Mucosa of stomach (tissue), 1 donor: ENCODE measurements around the gene AQP12A.

Source experiments
- H3K27me3 ChIP-seq: one replicate; pipeline ENCODE4 v1.7.0; 2013; ENCODE audit warnings: mild to moderate bottlenecking, low read length; ENCODE audit not compliant: control insufficient read depth, insufficient read depth
- H3K36me3 ChIP-seq: one replicate; pipeline ENCODE4 v1.7.0; 2013; ENCODE audit warnings: low read length; ENCODE audit not compliant: control insufficient read depth, insufficient read depth
- H3K4me1 ChIP-seq: one replicate; pipeline ENCODE4 v1.7.0; 2013; ENCODE audit warnings: mild to moderate bottlenecking, low read length; ENCODE audit not compliant: control insufficient read depth, insufficient read depth
- H3K4me3 ChIP-seq: one replicate; pipeline ENCODE4 v1.7.0; 2013; ENCODE audit warnings: low read length
- H3K9ac ChIP-seq: one replicate; pipeline ENCODE4 v1.7.0; 2013; ENCODE audit warnings: mild to moderate bottlenecking, low read length, moderate library complexity
- H3K9me3 ChIP-seq: one replicate; pipeline ENCODE4 v1.7.0; 2013; ENCODE audit warnings: mild to moderate bottlenecking, low read length, moderate library complexity; ENCODE audit not compliant: control insufficient read depth
- donor health status: Pancreatic carcinoma.

AQP12A gene

DNA sequence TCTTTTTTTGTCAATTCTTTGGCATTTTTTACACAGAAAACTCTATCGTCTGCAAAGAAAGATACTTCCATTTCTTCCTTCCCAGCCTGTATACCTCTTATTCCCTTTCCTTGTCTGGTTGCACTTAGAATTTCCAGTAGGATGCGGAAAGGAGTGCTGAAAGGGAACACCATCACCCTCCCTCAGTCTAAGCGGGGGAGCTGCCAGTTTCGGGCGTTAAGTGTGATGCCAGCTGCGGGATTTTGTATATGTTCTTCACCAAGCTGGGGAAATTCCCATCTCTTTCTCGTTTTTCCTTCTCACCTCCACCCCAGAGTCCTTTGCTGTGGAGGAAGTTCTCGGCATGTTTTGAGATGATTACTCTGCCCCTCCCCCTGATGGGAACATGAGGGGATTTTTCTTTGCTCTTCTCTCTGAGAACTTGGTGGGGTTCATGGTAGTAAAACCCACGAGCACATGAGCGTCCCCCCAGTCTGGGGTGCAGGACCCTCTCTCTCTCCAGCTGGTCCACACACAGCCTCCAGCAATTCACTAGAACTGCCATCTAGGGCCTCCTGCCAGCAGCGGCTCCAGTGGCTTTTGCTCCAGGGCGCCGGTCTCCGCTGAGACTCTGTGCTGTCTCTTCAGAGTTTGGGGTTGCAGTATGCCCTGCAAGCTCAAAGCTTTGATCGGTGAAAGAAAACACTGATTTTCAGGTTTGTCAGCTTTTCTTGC lies 15.5 kb downstream of the AQP12A start:
- Histone ChIP-seq H3K36me3 (no peaks in the 10 kb centered on the region), H3K4me1 (no peaks in the 10 kb centered on the region), H3K9ac (no peak overlapping the region), H3K4me3 (no peak overlapping the region), H3K27me3 (peaks cover 8% of the 10 kb centered on the region), H3K9me3 (no peaks in the 10 kb centered on the region)

GRCh38 chr2:240707821-240708220 lies 16.2 kb downstream of the AQP12A start:
- peaks cover 8% of the 10 kb centered on the region for H3K27me3 ChIP-seq
- H3K4me1 ChIP-seq = no peaks in the 10 kb centered on the region
- H3K9ac ChIP-seq = no peak overlapping the region
- no peak overlapping the region for H3K4me3 ChIP-seq
- no peaks in the 10 kb centered on the region for H3K9me3 ChIP-seq
- H3K36me3 ChIP-seq = no peaks in the 10 kb centered on the region

DNA sequence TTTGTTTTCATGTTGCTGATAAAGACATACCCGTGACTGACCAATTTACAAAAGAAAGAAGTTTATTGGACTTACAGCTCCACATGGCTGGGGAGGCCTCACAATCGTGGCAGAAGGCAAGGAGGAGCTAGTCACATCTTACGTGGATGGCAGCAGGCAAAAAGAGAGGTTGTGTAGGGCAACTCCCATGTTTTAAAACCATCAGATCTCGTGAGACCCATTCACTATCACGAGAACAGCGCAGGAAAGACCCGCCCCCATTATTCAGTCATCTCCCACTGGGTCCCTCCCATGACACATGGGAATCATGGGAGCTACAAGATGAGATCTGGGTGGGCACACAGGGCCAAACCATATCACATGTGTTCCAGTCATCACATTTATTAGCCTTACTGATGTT lies 16.8 kb downstream of the AQP12A start:
- Histone ChIP-seq H3K9ac (no peak overlapping the region), H3K27me3 (peaks cover 2% of the 10 kb centered on the region), H3K4me3 (no peak overlapping the region), H3K36me3 (no peaks in the 10 kb centered on the region), H3K4me1 (no peaks in the 10 kb centered on the region), H3K9me3 (no peaks in the 10 kb centered on the region)

- no peaks in the 10 kb centered on the region for H3K9me3 ChIP-seq
- no peaks in the 10 kb centered on the region for H3K36me3 ChIP-seq
- no peak overlapping the region for H3K9ac ChIP-seq
- no peak overlapping the region for H3K4me3 ChIP-seq
- H3K4me1 ChIP-seq = no peaks in the 10 kb centered on the region
- peaks cover 3% of the 10 kb centered on the region for H3K27me3 ChIP-seq
These were observed 19.6 kb downstream of the AQP12A start for GRCh38 chr2:240711296-240711695.

GRCh38 chr2:240711701-240712100 lies 20.0 kb downstream of the AQP12A start:
- no peaks in the 10 kb centered on the region for H3K9me3 ChIP-seq
- H3K27me3 ChIP-seq = peaks cover 3% of the 10 kb centered on the region
- H3K4me1 ChIP-seq = no peaks in the 10 kb centered on the region
- H3K36me3 ChIP-seq = no peaks in the 10 kb centered on the region
- no peak overlapping the region for H3K9ac ChIP-seq
- no peak overlapping the region for H3K4me3 ChIP-seq

DNA sequence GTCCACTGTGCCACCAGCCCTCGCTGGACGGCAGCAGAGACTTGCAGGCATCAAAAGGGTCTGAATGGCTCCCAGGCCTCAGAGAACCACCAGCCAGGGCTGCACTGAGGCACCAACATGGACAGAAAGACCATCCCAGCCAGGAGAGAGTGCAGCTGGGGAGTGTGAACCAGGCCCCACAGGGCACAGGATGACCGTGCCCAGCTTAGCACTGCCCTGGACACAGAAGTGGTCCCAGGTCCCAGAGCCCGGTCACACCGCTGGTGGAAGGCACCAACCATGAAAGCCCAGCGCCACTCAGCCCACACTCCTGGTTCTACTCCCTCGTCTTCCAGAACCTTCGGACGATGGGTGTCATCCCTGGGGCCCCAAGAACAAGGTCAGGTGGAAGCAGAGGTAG lies 20.5 kb downstream of the AQP12A start:
- H3K4me3 ChIP-seq = no peak overlapping the region
- no peaks in the 10 kb centered on the region for H3K9me3 ChIP-seq
- H3K36me3 ChIP-seq = no peaks in the 10 kb centered on the region
- H3K9ac ChIP-seq = no peak overlapping the region
- H3K4me1 ChIP-seq = no peaks in the 10 kb centered on the region
- H3K27me3 ChIP-seq = peaks cover 3% of the 10 kb centered on the region

DNA sequence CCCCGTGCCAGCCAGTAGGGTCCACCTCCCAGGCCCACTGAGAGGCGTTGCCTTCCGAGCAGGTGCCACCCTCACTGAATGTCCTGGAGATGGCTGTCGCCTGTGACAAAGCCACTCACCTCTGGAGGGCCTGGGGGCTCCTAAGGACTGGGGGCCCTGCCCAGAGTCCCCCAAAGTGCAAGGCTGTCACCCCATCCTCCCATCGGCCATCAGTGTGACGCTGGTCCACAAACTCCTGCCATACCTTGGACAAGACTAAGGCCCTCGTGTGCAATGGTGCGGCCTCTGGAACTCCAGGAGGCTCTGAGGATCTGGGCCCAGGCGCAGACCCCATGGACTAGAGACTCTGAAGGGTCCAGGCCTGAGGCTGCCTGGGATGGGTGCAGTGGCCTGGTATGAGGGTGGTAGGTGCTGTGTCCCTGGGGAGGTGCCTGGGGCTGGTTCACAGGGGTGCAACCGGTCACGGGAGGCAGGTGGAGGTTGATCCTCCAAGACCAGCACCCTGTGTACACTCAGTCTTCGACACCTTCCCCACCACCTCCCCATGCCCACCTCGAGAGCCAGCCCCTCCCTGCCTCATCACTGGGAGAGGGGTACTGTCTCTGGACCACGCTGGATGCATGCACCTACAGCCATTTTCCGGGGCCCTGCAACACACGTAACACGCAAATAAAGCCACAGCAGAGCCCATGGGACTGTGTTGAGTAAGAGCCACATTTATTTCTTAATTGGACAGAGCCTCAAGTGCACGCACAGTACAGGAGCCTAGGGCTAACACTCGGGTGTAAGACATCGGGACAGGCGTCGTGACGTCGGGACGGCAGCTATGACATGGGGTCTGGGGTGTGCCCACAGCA lies 21.6 kb downstream of the AQP12A start:
- no peak overlapping the region for H3K4me3 ChIP-seq
- no peaks in the 10 kb centered on the region for H3K4me1 ChIP-seq
- H3K9ac ChIP-seq = no peak overlapping the region
- H3K36me3 ChIP-seq = no peaks in the 10 kb centered on the region
- peaks cover 6% of the 10 kb centered on the region for H3K27me3 ChIP-seq
- no peaks in the 10 kb centered on the region for H3K9me3 ChIP-seq

DNA sequence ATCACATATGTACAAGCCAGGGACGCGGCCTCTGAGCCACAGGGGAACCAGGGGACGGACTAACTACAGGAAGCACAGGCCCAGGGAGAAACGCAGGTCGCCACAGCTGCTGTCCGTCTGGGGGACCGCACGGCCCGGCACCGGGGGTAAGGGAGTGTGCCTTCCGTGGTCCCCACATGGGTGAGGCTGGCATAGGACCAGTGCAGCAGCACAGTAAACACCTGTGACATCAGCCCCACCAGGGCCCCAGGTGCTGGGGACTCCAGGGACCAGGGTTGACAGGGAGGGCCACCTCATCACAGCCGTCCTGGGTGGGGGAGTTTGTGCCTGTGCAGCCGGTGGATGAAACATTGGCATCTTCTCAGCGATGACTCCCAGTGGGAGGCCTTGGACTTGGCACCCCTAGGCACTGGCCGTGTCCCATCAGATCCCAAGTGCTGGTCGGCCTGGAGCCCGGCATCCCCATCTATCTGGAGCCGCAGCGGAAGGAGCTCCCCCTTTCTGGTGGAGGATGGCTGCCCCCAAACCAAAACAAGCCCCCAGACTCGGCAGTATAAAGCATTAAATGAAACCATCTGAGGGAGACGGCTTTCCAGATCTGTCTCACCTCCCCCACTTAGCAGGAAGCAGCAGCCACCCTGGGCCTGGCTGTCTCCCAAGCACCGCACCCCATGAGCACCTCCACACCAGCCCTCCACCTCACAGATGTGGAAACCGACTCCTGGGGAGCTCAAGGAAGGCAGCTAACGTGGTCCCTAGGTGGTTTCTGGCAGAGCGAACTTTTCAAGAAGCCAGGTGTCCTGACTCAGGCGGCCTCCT lies 22.5 kb downstream of the AQP12A start:
- H3K4me3 ChIP-seq = no peak overlapping the region

DNA sequence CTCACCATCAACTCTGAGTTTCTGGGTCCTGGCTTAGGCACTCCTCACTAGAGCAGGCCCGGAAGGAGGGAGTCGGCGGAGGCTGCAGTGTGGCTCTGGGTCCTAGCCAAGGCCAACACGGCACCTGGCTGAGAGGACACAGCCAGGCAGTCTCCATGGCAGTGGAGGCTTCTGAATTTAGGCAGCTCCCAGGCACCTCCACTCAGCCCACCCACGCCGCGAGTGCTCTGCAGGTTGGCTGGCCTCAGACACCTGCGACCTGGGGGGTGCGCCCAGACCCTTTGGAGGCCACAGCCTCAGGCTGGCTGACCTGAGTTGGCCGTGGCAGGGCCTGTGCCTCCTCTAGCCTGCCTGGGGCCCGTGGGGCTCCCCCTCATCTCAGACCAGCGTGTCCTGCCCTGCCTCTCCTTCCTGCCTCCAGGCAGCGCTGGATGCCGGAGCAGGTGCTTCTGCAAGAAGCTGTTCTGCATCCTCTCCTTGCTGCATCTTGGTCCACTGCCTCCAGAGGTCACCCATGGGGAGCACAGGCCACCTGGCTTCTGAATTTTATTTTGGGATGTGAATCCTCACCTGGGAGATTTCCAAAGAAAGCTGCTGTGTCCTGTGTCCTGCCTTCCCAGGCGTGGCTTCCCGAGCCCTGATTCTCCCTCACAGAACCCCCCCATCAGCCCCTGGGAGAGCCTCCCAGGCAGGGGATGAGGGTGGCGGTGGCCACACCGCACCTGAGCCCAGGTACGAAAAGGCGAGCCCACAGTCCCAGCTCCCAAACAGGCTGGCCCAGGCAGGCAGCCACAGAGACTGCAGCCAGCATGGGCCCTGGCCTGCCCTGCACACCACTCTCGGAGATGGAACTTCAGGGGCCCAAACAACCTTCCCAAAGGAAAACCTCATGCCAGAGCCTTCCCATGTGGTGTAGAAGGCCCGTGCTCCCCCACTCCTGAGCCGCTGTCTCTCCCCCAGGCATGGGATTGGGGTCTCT lies 23.4 kb downstream of the AQP12A start:
- Histone ChIP-seq H3K9ac (no peak overlapping the region), H3K36me3 (no peaks in the 10 kb centered on the region), H3K4me1 (no peaks in the 10 kb centered on the region), H3K9me3 (no peaks in the 10 kb centered on the region), H3K4me3 (no peak overlapping the region), H3K27me3 (peaks cover 6% of the 10 kb centered on the region)

More for the DNA sequence above, 22.5 kb downstream of the AQP12A start:
- no peaks in the 10 kb centered on the region for H3K4me1 ChIP-seq
- H3K9ac ChIP-seq = no peak overlapping the region
- H3K9me3 ChIP-seq = no peaks in the 10 kb centered on the region
- H3K27me3 ChIP-seq = peaks cover 6% of the 10 kb centered on the region
- H3K36me3 ChIP-seq = no peaks in the 10 kb centered on the region

- Histone ChIP-seq H3K4me3 (no peak overlapping the region), H3K36me3 (no peaks in the 10 kb centered on the region), H3K27me3 (peaks cover 6% of the 10 kb centered on the region), H3K9ac (no peak overlapping the region), H3K4me1 (no peaks in the 10 kb centered on the region), H3K9me3 (no peaks in the 10 kb centered on the region)
These were observed 24.6 kb downstream of the AQP12A start for GRCh38 chr2:240716130-240716798.

DNA sequence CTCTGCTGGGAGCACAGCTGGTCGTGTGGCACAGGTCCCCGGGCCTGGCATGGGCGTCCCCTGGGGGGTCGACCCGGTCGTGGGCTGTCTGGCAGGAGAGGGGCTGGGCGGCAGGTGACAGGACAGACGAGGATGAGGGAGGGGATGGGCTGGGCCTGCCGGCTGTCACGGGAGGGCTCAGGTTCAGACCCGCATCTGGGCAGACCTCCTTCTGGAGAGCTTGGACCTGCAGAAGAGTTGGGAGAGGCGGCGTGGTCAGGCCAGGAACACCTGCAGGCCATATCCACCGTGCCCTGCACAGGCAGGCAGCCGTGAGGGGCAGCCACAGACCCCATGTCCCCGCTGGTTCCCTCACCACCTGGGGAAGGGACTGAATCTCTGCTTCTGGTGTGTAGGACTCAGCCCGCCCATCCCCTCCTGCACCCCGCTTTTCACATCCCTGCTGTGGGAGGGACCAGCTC lies 25.5 kb downstream of the AQP12A start:
- Histone ChIP-seq H3K4me1 (no peaks in the 10 kb centered on the region), H3K27me3 (peaks cover 6% of the 10 kb centered on the region), H3K36me3 (no peaks in the 10 kb centered on the region), H3K9me3 (no peaks in the 10 kb centered on the region), H3K4me3 (no peak overlapping the region), H3K9ac (no peak overlapping the region)
